Stimulated activated CD4-positive, alpha-beta T cell treated with anti-CD3 and anti-CD28 coated beads, Interleukin-12 subunit alpha, Interleukin-12 subunit beta, amount 100 ng/mL, for 24 hours (primary cell): ENCODE data around the gene CCDC121.

Experiments used
- DNase-seq, 2 experiments: peaks; one replicate each; pipeline ENCODE4 v3.0.0-alpha.2; 2020; ENCODE audit warnings: low read depth in 2 of 2

Gene CCDC121, protein sequence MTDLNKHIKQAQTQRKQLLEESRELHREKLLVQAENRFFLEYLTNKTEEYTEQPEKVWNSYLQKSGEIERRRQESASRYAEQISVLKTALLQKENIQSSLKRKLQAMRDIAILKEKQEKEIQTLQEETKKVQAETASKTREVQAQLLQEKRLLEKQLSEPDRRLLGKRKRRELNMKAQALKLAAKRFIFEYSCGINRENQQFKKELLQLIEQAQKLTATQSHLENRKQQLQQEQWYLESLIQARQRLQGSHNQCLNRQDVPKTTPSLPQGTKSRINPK

DNA sequence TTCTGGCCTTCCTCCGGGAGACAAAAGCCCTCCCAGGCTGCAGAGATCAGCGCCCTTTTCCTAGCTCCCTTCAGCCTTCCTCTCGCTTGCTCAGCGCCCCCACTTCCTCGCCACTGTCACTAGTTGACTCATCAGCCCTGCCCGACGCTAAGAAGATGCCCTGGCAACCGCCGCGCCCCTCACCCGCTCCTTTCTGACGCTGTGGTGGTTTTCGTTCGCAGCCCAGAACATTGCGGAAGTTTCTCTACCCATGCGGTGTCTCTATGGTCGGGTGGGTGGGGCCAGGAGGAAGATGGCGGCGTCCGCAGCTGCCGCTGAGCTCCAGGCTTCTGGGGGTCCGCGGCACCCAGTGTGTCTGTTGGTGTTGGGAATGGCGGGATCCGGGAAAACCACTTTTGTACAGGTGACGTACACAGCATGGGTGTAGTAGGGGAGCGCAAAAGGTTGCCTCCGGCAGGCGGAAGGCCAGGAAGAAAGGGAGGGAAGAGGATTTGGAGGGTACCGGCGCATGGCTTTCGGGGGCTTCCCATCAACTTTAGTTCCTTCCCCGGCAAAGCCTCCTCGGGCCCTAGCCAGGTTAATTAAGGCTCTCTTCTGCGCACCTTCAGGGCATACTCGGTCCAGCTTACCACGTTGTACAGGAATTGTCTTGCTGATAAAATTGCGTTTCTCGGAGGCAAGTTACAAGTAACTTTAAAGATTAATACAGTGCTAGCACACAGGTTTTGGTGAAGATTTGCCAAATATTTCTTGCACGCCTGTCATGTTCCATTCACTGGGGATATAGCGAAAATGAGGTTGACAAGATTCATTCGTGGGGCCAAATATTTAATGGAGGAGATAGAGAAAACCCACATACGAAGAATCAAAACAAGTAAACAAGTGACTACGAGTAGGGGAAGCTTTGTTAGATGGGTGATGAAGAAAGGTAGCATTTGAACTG is at the start of gene CCDC121, which contains the start of gene GPN1:
TSS of gene CCDC121 (minus strand) at position 246 of the 943 bp plus-strand sequence. CDS start 1,213 bp downstream, outside the sequence.
TSS of gene GPN1 (plus strand) at position 284 of the 943 bp plus-strand sequence. CDS start at position 293, 9 bp downstream.
- DNase-seq: peak; percentile 91 to 95

DNA sequence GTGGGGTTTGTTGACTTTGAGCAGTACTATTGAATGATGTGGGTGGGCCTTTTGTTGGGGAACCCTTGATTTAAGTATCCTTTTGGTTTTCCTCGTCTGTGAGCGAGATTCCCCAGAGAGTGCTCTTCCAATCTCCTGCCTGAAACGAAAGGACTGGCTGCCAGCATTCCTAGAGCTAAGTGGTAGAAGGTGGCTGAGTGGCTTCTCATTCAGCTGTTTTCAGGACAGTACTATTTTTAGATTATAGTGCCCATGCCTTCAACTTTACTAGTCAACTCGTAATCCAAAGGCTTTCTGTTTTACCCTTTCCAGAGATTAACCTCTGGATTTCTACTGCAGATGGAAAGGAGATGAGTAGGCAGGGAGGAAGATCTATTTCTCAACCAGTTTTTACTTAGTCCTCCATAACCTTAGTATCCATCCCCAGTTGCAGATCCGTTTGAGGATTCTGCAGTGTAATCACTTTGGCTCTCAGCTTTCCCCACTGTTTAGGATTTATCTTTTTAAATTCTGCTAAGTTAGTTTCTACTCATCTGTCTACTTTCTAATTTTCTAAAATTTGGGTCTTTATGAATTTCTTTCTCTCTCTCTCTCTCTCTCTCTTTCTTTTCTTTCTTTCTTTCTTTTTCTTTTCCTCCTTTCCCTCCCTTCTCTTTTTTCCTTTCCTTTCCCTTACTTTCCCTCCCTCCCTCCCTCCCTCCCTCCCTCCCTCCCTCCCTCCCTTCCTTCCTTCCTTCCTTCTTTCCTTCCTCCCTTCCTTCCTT is 44.1 kb upstream of the CCDC121 start:
- DNase-seq: no peak

DNA sequence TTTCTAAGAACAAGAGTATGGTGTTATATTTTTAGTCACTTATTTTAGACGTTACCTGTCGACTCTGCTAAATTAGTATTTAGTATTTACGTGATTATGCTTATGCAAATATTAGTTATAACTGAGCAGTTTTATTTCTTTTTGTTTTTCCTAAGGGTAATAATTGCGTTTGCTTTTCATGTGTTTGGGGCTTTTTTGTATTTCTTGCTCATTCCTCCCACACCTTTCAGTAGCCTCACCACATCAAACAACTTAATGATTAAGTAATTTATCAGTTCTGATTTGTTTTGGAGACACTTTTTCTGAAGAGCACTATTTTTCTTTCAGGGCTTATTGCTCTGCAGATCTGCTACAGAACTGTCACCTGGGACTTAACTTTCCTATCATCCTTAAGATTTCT is 42.4 kb upstream of the CCDC121 start:
- no peak for DNase-seq

DNA sequence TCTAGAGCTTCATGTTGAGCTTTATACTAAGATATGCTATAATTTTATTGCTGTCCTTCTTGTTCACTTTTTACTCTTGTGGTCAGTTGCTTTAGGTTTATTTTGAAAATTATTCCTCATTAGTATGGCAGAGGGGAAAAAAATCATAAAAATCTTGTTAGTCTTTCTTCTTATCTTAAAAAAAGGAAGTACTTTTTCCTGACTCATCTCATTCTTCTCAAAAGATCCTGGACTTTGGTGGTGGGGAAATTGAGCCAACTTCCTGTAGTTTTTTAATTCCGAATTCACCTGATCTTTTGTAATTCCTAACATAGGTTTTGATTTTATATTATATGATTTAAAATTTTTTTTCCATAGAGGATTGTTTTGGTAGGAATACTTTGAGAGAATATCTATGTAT is 38.6 kb upstream of the CCDC121 start:
- DNase-seq: no peak

DNA sequence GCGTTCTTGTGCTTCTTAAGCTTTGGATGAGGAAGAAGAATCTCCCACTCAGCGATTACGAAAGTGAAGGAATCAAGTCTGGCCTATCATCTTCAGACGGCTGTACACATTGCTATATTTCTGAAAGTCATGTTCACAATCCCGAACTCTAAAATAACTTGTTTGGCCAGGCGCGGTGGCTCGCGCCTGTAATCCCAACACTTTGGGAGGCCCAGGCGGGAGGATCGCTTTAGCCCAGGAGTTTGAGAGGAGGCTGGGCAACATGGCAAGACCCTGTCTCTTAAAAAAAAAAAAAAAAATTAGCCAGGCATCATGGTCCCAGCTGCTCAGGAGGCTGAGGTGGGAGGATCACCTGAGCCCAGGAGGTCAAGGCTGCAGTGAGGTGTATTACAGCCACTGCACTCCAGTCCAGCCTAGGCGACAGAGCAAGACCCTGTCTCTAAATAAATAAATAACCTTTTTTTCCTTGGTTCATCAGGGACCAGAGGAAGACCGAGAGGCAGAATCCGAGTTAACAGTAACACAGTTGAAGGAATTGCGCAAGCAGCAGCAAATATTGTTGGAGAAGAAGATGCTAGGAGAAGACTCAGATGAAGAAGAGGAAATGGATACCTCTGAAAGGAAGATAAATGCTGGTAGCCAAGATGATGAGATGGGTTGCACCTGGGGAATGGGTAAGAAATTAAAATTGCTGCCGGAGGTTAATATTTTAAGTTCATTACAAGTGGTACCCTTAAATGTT is 36.0 kb upstream of the CCDC121 start:
- DNase-seq: no peak

DNA sequence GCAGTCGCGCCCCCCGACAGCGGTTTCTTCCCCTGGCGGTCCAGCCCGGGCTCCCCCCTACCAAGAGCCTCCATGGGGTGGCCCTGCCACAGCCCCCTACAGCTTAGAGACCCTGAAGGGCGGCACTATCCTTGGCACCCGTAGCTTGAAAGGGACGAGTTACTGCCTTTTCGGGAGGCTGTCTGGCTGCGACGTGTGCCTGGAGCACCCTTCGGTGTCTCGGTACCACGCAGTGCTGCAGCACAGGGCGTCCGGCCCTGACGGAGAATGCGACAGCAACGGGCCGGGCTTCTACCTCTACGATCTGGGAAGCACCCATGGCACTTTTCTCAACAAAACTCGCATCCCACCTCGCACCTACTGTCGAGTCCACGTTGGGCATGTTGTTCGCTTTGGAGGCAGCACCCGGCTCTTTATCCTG is 35.4 kb upstream of the CCDC121 start:
- no peak for DNase-seq

DNA sequence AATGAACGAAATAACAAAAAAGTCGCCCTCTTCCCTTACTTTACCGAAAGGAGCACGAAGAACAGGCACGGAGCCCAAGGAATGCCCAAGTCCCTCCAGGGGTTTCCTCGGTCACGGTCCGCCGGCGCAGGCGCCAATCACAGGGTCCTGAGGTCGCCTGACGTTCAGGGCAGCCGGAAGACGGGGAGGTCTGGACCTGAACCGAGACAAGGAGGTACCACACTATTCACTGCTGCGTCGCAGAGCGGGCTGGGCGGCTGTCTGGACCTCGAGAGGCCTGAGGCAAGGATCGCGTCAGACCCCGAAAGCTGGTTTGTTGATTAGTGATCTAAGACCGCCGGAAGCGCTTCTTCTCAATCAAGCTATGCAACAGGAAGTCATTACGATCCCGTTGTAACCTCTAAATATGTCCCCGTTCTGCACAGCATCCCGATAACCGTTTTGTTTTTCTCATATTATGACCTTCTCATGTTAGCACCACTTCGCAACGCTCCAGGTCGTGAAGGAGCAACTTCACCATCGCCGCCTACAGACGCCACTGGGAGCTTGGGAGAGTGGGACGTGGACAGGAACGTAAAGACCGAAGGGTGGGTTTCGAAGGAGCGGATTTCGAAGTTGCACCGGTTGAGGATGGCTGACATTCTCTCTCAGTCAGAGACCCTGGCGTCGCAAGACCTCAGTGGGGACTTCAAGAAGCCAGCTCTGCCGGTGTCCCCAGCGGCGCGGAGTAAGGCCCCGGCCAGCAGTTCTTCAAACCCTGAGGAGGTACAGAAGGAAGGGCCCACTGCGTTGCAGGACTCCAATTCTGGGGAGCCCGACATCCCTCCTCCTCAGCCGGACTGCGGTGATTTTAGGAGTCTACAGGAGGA is 34.7 kb upstream of the CCDC121 start, which contains the start of the genes SLC4A1AP and SUPT7L:
TSS of gene SLC4A1AP (plus strand) at position 605 of the 869 bp plus-strand sequence. CDS start at position 631, 26 bp downstream.
TSS of gene SUPT7L (minus strand) at position 330 of the 869 bp plus-strand sequence. CDS start 1,422 bp downstream, outside the sequence.
- DNase-seq: peak; percentile 59 to 62

DNA sequence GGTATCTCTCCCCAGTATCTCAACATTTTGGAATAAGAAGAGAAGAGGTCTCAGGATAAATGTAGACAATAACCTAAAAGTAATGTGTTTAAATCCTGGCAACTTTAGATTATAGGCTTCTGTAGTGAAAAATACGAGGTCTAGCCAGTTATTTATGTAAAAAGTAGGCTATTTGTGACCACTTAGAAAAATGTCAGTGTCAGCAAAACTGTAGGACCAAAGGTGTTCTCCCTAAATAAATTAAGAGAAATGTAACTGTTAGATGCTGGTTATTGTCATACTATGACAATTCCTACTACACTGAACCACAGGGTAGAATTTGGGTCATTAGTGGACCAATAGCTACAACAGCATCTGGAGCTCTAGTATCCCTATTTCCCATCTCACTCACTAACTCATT is 32.6 kb upstream of the CCDC121 start:
- DNase-seq: no peak

DNA sequence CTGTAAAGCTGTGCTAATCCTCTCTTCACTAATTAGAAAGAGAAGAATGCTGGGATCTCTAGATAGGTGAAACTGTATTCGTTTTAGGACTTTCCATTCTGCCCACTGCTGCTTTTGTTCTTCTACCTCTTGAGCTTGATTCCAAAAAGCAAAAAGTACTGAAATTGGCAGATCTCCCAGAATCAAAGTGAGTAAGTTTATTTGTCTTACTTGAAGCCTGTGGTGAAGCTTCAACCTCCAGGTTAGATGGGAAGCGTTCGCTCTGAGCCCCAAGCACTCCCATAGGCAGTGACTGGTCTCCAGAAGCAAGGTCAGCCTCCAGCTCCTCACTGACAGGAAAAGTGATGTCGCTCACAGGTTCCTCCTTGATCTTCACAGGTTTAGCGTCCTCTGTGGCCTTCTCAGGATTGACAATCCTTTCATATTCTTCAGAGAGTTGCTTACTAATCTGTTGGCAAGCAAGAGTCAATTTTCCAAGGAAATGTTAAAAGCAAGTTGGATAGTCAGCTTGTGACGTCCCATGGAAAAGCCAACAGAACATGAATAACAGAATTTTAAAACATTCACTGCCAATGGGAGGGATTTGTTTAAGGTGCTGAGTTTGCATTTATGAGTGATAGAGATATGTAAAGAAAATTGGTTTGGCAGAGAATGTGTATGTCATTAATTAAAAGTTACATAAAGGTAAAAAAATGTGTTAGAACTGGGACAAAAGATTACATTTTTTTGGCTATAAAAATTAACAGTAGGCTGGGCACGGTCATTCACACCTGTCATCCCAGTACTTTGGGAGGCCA is 26.5 kb upstream of the CCDC121 start:
- no peak for DNase-seq

DNA sequence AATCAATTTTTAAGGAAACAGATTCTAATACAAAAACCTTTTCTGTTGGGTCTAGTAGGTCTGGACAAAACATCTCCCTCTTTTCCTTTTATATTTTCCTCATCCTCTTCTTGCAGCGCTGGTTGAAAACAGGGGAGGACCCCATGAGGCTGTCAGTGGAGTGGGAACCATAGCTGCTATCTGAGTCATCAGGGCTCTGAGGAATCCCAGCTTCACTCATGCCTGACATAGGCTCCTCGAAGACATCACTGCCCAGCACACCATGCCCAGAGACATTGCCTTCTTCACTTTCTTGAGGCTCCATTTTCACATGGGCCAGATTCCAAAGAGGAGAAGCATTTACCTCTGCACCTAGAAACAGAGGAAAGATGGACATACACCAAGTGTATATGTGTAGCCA is 24.6 kb upstream of the CCDC121 start:
- DNase-seq: no peak

DNA sequence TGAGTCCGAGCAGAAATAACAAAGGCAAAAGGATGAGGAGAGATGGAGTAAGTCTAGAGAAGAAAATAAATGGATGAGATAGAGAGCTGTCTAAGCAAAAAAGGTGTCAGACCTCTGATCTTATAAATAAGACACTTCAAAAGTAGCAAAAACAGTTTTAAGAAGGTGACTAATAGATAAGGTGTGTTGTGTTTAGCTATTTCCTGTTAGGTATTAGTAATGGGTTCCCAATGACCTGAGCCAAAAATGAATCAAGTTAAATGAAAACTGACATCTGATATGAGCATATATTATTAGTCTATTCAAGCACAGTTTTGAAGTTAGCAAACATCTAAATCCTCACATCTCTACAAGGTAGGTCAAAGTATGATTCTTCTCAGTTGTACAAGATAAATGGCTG is 24.0 kb upstream of the CCDC121 start:
- no peak for DNase-seq

DNA sequence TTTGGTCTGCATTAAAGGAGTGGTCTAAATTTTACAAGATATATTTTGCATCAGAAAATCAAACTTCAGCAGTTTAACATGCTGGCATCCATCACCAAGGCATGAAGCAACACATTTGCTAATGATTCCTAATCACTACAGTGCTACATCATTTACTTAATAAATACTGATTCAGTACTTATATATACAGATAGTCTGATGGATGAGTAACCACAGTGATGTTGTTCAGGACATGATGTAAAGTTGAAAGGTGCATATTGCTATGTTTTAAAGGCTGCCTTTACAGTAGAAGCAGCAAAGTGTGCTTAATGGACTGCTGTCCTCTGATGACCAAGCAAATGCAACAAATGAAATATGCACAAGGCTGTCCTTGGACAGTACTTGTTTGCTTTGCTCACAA is 23.5 kb upstream of the CCDC121 start:
- no peak for DNase-seq

DNA sequence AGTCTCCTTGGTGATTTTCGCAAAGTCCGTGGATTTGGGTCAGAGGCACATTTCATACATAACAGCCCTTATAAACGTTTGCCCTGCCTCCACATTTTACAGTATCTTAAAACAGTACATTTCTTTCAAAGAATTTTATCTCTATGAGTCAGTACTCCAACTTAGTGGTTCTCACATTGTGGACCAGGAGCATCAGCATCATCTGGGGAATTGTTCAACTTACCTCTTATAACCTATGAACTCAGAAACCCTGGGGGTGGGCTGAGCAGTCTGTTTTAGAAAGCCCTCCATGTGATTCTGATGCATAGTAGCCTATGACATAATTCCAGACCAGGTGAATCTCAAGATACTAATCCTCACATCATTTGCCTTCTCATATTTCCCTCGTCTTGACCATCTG is 22.2 kb upstream of the CCDC121 start:
- DNase-seq: no peak

DNA sequence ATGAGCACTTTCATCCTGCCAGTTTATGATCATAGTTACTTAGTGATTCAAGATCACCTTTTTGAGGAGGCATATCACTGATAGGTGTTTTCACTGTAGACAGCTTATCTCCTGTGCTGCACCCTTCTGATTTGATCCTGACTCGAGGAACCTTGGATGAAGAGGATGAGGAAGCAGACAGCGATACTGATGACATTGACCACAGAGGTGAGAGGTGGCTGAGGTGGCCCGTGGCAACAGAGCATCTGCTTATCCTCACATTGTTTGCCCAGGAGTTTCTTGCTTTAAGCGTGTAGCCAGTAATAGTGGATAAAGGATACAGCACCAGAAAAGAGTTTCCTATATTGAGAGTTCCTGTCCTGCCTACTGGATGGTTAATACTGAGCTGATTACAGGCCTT is 18.9 kb upstream of the CCDC121 start:
- DNase-seq: no peak

DNA sequence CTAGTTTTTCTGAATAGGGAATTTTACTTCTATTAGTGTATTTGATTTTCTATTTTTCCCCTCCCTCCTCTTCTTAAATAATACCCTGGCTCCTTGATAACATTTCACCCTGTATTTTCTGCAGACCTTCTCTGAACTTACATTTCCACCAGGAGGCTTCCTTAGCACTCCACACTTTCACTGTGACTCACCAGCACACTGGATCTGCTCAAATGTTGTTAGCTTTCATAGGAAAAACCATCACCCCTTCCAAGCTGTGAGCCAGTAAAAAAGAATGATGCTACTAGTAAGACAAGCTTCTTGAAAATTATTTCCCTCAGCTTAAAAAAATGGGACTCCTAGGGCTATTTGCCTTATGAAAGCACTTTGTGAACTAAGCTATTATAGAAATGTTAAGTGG is 18.5 kb upstream of the CCDC121 start:
- DNase-seq: no peak

DNA sequence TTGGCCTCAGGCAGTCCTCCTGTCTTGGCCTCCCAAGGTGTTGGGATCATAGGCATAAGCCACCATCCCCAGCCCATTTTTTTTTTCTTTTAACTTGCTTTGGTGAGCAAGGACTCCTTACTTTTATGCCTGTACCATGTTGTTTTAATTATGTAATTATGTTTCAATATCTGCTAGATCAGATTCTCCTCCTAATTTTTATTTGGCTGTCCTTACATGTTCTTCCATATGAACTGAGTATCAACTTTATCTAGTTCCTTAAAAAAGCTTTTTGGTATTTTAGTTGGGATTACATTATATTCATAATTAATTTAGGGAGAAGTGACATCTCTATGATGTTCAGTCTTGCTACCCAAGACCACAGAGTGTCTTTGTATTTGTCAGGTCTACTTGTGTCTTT is 16.4 kb upstream of the CCDC121 start:
- DNase-seq: no peak

DNA sequence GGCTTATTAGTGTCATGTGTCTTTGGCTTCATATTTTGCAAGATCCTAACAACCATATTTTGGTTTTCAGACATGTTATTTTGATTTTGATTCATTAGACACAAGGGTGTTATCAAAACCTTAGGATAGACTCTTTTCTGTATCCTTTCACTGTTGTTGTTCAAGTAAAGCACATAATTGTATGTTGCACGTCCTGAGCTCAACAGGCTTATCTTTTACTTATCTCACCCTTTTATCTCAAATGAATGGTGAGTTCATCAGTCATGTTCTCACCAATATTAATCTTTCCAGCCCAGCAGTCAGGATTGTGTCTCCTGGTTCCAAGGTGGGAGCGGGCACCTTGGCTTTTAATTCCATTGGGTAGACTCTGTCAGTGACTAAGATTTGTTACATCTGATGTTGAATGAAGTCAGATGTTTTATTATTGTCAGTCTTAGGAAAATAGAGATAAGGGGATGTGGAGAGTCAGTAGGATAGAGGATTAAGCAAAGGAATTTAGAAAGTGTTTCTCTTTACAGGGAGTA is 12.0 kb upstream of the CCDC121 start:
- DNase-seq: no peak

DNA sequence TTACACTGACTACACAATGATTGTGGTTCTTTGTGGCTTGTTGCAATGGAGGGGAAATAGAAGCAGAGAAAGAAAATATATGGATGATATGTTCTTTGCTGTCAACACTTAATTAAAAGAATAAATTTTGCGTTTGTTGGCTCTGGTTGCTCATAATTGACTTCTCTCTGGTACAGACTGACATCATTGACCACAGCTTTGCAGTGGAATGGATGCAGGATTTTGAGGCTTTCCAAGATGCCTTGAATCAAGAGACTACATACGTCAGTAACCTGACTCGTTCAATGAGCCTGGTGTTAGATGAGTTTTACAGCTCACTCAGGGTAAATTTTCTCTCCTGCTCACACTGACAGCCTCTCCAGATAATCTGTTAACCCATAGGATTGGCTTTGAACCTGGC is 9.9 kb upstream of the CCDC121 start:
- no peak for DNase-seq

DNA sequence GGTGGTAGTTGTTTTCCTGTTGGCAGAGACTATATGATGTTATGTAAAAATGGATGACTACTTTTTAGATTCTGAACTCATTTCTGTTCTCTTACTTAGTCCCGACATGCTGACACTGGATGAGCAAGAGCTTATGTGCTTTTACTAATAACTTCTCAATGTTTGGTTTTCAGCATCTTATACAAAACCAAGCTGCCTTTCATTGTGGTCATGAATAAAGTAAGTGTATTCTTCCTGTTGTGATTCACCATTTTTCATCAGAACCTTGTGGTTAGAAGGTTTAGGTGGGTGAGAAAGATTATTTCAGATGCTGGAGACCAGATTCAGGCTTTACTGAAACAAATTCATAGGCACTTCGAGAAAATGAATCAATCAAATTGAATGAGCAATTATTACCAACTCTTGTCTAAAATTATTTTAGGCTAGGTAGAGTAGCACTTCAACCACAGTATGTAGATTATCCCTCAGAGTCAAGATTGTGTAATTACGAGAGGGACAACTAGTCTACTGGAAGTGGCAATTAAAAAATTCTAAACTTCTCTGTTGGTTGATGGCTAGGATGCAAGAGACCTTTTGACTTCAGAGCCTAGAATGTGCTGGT is 9.3 kb upstream of the CCDC121 start:
- DNase-seq: no peak
